ENCODE measurements around the gene RYR2. TPM values are rescaled to one million over a fixed set of nuclear protein-coding genes. Genes with fewer than 3 reads are reported as not detected.

Gene RYR2
- total and polyA plus RNA-seq, 2 donors: 7.2 to 16.8 TPM

GRCh38 chr1:237431448-237431847 lies 389.5 kb downstream of the RYR2 start:
- DNase-seq (ENCODE audit: extremely low spot score): no peak
- no peak overlapping the region for H3K4me3 ChIP-seq (ENCODE audit: low read depth, low read length)
- H3K36me3 ChIP-seq (ENCODE audit: insufficient read depth): no peaks in the 10 kb centered on the region
- H3K4me1 ChIP-seq (ENCODE audit: insufficient read depth): no peaks in the 10 kb centered on the region
- H3K27ac ChIP-seq (ENCODE audit: low read depth): no peak overlapping the region

GRCh38 chr1:237440346-237440745 lies 398.4 kb downstream of the RYR2 start:
- DNase-seq (ENCODE audit: extremely low spot score): no peak
- 47% methylated on average over 2 of the region's 2 CpGs for WGBS
- no peak overlapping the region for H3K4me3 ChIP-seq (ENCODE audit: low read depth, low read length)

DNA sequence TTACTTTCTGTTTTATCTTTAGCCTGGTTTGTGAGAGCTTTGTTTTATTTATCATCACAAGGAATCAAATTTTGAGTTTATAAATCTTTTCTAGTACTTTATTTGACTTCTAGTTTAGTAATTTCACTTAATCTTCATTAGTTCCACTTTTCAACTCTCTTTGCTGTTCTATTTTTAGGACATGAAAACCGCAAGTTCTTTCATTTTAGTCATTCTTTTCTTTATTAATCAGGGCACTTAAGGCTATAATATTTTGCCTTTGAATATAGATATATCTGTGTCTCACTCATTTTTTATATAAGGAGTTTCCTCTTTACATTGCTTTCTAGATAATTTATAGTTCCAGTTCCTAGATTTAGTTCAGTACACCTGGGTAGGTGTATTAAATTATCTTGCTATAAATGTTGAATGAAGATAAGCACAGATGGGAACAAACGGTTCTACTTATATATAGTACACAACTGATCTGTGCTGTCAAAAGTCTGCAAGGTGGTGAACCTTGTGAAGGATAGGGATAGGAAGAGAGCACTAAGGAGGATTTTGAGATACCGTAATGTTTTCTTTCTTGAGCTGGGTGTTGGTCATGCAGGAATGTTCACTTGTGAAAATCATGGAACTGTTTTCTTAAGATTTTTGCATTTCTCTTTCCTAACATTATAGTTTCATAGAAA lies 402.3 kb downstream of the RYR2 start:
- Histone ChIP-seq H3K4me1 (ENCODE audit: insufficient read depth) (no peaks in the 10 kb centered on the region), H3K27ac (ENCODE audit: low read depth) (no peak overlapping the region), H3K36me3 (ENCODE audit: insufficient read depth) (no peaks in the 10 kb centered on the region), H3K4me3 (ENCODE audit: low read depth, low read length) (no peak overlapping the region)
- WGBS: 67% methylated on average over 3 of the region's 3 CpGs
- DNase-seq (ENCODE audit: extremely low spot score): no peak

More at GRCh38 chr1:237440346-237440745, 398.4 kb downstream of the RYR2 start:
- Histone ChIP-seq H3K36me3 (ENCODE audit: insufficient read depth) (no peaks in the 10 kb centered on the region), H3K27ac (ENCODE audit: low read depth) (no peak overlapping the region), H3K4me1 (ENCODE audit: insufficient read depth) (no peaks in the 10 kb centered on the region)

DNA sequence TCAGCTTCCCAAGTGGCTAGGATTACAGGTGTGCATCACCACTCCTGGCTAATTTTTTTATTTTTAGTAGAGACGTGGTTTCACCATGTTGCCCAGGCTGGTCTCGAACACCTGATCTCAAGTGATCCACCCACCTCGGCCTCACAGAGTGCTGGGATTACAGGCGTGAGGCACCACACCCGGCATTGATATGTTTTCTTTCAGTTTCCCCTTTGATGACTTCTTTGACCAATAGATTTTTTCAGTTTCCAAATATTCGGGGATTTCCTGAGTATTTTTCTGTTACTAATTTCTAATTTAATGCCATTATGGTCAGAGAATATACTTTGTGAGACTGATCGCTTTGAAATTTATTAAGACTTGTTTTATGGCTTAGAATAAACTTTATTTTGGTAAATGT lies 406.1 kb downstream of the RYR2 start:
- no peaks in the 10 kb centered on the region for H3K4me1 ChIP-seq (ENCODE audit: insufficient read depth)
- H3K4me3 ChIP-seq (ENCODE audit: low read depth, low read length): no peak overlapping the region
- no peak for DNase-seq (ENCODE audit: extremely low spot score)
- WGBS: 90% methylated on average over 7 of the region's 7 CpGs
- H3K27ac ChIP-seq (ENCODE audit: low read depth): no peak overlapping the region
- H3K36me3 ChIP-seq (ENCODE audit: insufficient read depth): no peaks in the 10 kb centered on the region

GRCh38 chr1:237457573-237457972 lies 415.6 kb downstream of the RYR2 start:
- 84% methylated on average over 3 of the region's 3 CpGs for WGBS
- H3K4me3 ChIP-seq (ENCODE audit: low read depth, low read length): no peak overlapping the region
- DNase-seq (ENCODE audit: extremely low spot score): no peak
- no peaks in the 10 kb centered on the region for H3K4me1 ChIP-seq (ENCODE audit: insufficient read depth)
- H3K27ac ChIP-seq (ENCODE audit: low read depth): no peak overlapping the region
- H3K36me3 ChIP-seq (ENCODE audit: insufficient read depth): no peaks in the 10 kb centered on the region

DNA sequence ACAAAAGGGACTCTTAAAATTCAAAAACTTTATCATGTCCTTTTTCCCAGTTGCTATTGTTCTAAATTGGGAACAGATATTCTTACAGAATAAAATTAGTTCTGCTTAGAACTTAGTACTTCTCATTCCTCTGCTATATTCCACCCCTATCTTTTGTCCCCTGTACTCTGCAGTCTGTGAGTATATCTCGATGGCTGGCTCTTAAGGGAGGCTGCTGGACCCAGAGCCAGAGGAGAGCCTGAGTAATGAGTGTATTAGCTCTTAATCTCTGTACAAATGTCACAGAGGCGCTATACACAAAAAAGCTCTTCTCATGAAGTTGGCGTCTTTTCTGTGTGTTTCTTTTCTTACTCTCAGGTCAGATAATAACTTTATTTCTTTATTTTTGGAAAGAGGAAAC lies 425.3 kb downstream of the RYR2 start:
- Histone ChIP-seq H3K36me3 (ENCODE audit: insufficient read depth) (no peaks in the 10 kb centered on the region), H3K4me1 (ENCODE audit: insufficient read depth) (no peaks in the 10 kb centered on the region), H3K4me3 (ENCODE audit: low read depth, low read length) (no peak overlapping the region), H3K27ac (ENCODE audit: low read depth) (no peak overlapping the region)
- no peak for DNase-seq (ENCODE audit: extremely low spot score)
- WGBS: 56% methylated on average over 3 of the region's 3 CpGs

DNA sequence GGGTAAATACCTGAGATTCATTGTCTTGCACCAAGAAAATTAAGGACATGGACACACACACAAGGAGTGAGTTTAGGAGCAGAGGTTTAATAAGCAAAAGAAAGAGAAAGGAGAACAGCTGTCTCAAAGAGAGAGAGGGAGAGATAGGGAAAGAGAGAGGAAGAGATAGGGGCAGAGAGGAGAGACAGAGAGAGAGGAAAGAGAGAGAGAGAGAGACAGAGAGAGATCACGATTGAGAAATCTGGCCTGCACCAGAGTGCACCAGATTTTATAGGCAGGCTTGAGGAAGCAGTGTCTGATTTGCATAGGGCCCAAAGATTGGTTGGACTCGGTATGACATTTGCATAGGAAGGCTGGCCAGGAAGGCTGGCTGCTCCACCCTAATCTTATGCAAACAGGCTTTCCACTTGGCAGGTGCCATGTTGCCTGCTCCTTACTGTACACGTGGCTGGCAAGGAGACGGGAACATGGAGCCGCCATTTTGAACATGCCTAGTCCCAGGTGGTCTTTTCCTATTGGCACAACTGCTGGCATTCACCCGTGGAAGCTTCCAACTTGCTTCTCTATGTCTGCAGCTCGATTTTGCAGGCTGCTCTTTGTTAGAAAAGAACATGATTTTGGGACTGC lies 428.8 kb downstream of the RYR2 start:
- no peaks in the 10 kb centered on the region for H3K36me3 ChIP-seq (ENCODE audit: insufficient read depth)
- H3K27ac ChIP-seq (ENCODE audit: low read depth): no peak overlapping the region
- 67% methylated on average over 7 of the region's 7 CpGs for WGBS
- DNase-seq (ENCODE audit: extremely low spot score): no peak
- H3K4me3 ChIP-seq (ENCODE audit: low read depth, low read length): no peak overlapping the region
- H3K4me1 ChIP-seq (ENCODE audit: insufficient read depth): no peaks in the 10 kb centered on the region

- WGBS: 0% methylated on average over 1 of the region's 1 CpG
- DNase-seq (ENCODE audit: extremely low spot score): no peak
- Histone ChIP-seq H3K27ac (ENCODE audit: low read depth) (no peak overlapping the region), H3K4me3 (ENCODE audit: low read depth, low read length) (no peak overlapping the region), H3K36me3 (ENCODE audit: insufficient read depth) (no peaks in the 10 kb centered on the region), H3K4me1 (ENCODE audit: insufficient read depth) (no peaks in the 10 kb centered on the region)
These were observed 429.4 kb downstream of the RYR2 start for GRCh38 chr1:237471377-237471776.

- no peak overlapping the region for H3K27ac ChIP-seq (ENCODE audit: low read depth)
- no peaks in the 10 kb centered on the region for H3K4me1 ChIP-seq (ENCODE audit: insufficient read depth)
- 0% methylated on average over 2 of the region's 2 CpGs for WGBS
- no peak overlapping the region for H3K4me3 ChIP-seq (ENCODE audit: low read depth, low read length)
- no peak for DNase-seq (ENCODE audit: extremely low spot score)
- no peaks in the 10 kb centered on the region for H3K36me3 ChIP-seq (ENCODE audit: insufficient read depth)
These were observed 430.0 kb downstream of the RYR2 start for GRCh38 chr1:237471956-237472355.

DNA sequence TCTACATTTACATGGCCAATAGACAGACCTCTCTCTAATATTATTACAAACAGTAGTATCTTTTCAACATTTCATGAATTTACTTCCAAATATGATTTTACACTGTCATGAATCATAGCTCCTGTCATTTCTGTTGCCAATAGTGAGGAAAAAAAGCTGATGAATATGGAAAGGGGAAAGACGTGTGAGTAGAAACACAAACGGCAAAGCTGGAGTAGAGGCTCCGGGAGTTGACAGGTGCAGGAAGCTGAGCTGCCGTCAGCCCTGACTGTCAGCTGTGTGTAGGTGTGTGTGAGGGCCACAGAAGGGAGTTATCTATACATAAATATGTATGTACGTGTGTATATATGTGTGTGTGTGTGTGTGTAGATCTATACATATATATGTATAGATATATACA lies 431.9 kb downstream of the RYR2 start:
- WGBS: 89% methylated on average over 5 of the region's 5 CpGs
- no peaks in the 10 kb centered on the region for H3K4me1 ChIP-seq (ENCODE audit: insufficient read depth)
- no peak overlapping the region for H3K4me3 ChIP-seq (ENCODE audit: low read depth, low read length)
- H3K27ac ChIP-seq (ENCODE audit: low read depth): no peak overlapping the region
- DNase-seq (ENCODE audit: extremely low spot score): no peak
- no peaks in the 10 kb centered on the region for H3K36me3 ChIP-seq (ENCODE audit: insufficient read depth)

- 75% methylated on average over 4 of the region's 4 CpGs for WGBS
- DNase-seq (ENCODE audit: extremely low spot score): no peak
- Histone ChIP-seq H3K4me3 (ENCODE audit: low read depth, low read length) (no peak overlapping the region), H3K27ac (ENCODE audit: low read depth) (no peak overlapping the region), H3K36me3 (ENCODE audit: insufficient read depth) (no peaks in the 10 kb centered on the region), H3K4me1 (ENCODE audit: insufficient read depth) (no peaks in the 10 kb centered on the region)
These were observed 436.1 kb downstream of the RYR2 start for GRCh38 chr1:237478082-237478481.

GRCh38 chr1:237478842-237479241 lies 436.9 kb downstream of the RYR2 start:
- no peak overlapping the region for H3K4me3 ChIP-seq (ENCODE audit: low read depth, low read length)
- DNase-seq (ENCODE audit: extremely low spot score): no peak
- WGBS: 92% methylated on average over 3 of the region's 3 CpGs
- H3K27ac ChIP-seq (ENCODE audit: low read depth): no peak overlapping the region
- no peaks in the 10 kb centered on the region for H3K4me1 ChIP-seq (ENCODE audit: insufficient read depth)
- no peaks in the 10 kb centered on the region for H3K36me3 ChIP-seq (ENCODE audit: insufficient read depth)

GRCh38 chr1:237482777-237483176 lies 440.8 kb downstream of the RYR2 start:
- Histone ChIP-seq H3K4me3 (ENCODE audit: low read depth, low read length) (no peak overlapping the region), H3K36me3 (ENCODE audit: insufficient read depth) (no peaks in the 10 kb centered on the region), H3K4me1 (ENCODE audit: insufficient read depth) (no peaks in the 10 kb centered on the region), H3K27ac (ENCODE audit: low read depth) (no peak overlapping the region)
- WGBS: 95% methylated on average over 2 of the region's 2 CpGs
- no peak for DNase-seq (ENCODE audit: extremely low spot score)

GRCh38 chr1:237492359-237492758 lies 450.4 kb downstream of the RYR2 start:
- DNase-seq (ENCODE audit: extremely low spot score): no peak
- WGBS: 51% methylated on average over 1 of the region's 1 CpG
- Histone ChIP-seq H3K36me3 (ENCODE audit: insufficient read depth) (no peaks in the 10 kb centered on the region), H3K4me1 (ENCODE audit: insufficient read depth) (no peaks in the 10 kb centered on the region), H3K27ac (ENCODE audit: low read depth) (no peak overlapping the region), H3K4me3 (ENCODE audit: low read depth, low read length) (no peak overlapping the region)
